Stimulated activated CD8-positive, alpha-beta memory T cell treated with anti-CD3 and anti-CD28 coated beads, Interleukin-4, amount 100 ng/mL, for 4 hours (primary cell): ENCODE results near the gene ITGB8.

Experiments
- DNase-seq, 2 donors: peaks; one replicate each; pipeline ENCODE4 v3.0.0-alpha.2; 2020; ENCODE audit warnings: low read depth in 2 of 2, low spot score in 1 of 2

ITGB8 gene

DNA sequence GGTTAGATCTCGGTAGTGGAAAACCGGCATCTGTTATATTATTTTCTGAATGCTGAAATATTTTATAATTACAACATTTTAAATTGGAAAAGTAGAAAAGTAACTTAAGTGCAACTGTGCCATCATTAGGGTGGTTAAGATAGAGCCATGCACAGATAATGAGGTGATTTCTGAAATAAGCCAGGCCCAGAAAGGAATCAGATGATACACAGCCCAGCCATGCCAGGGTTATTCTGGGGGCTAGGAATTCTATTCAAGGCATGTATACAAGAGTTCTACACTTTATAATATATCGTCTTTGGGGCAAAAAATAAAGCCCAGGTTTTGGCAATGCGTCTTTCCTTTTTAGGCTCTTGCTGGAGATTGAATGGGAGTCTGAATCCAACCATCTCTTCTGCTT, 128.7 kb downstream of the ITGB8 start:
- DNase-seq: no peak

- DNase-seq: no peak
These were observed 134.2 kb downstream of the ITGB8 start for GRCh38 chr7:20464891-20465290.
